Umbilical cord (tissue), 2 donors: Measurements from ENCODE around the gene RHOF. TPM values are rescaled to one million over a fixed set of nuclear protein-coding genes. Genes with fewer than 3 reads are reported as not detected.

Source experiments
- DNase-seq: peaks from one replicate; pipeline ENCODE4 v3.0.0-alpha.2; 2015; ENCODE audit warnings: low spot score
- total RNA-seq: library from RNA; depleted of rRNA; stranded (reverse); fragments of >200 nt; gene quantifications from one replicate; pipeline ENCODE4 v1.2.3, GENCODE V29; 2014; ENCODE audit warnings: low replicate concordance; ENCODE audit not compliant: insufficient read depth

Gene RHOF
- total RNA-seq, 1 donor from 2014 or later = 15.9 TPM

DNA sequence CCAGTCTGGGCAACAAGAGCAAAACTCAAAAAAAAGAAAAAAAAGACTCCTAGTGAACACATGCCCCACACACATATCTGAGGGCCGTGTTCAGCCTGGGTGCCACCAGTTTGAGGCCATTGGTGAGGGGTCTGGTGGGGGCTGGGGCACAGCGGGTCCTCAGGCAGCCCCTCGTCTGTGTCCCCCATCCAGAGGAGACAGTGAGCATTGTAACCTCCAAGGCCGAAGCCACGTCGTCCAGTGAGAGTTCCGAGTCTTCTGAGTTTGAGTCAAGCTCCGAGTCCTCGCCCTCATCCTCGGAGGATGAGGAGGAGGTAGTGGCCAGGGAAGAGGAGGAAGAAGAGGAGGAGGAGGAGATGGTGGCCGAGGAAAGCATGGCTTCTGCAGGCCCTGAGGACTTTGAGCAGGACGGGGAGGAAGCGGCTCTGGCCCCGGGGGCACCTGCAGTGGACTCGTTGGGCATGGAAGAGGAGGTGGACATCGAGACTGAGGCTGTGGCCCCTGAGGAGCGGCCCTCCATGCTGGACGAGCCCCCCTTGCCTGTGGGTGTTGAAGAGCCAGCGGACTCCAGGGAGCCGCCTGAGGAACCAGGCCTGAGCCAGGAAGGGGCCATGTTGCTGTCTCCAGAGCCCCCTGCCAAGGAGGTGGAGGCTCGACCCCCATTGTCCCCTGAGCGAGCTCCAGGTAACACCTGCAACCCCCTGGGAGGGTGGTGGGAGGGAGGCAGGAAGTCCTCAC lies 25.9 kb upstream of the RHOF start:
- DNase-seq = no peak

DNA sequence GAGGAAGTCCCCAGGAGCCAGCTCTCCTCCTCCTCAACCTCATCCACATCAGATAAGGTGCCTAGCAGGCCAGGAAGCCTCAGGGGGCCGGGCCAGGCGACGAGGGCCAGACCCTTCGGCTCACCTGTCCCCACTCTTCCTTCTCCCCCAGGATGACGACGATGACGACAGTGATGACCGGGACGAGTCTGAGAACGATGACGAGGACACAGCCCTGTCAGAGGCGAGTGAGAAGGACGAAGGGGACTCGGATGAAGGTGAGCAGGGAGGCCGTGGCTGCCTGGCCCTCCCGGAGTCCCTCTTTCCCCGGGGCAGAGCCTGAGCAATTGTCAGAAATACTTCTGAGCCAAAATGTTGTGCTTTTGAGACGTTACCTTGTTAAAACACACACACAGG lies 24.2 kb upstream of the RHOF start:
- DNase-seq = no peak

DNA sequence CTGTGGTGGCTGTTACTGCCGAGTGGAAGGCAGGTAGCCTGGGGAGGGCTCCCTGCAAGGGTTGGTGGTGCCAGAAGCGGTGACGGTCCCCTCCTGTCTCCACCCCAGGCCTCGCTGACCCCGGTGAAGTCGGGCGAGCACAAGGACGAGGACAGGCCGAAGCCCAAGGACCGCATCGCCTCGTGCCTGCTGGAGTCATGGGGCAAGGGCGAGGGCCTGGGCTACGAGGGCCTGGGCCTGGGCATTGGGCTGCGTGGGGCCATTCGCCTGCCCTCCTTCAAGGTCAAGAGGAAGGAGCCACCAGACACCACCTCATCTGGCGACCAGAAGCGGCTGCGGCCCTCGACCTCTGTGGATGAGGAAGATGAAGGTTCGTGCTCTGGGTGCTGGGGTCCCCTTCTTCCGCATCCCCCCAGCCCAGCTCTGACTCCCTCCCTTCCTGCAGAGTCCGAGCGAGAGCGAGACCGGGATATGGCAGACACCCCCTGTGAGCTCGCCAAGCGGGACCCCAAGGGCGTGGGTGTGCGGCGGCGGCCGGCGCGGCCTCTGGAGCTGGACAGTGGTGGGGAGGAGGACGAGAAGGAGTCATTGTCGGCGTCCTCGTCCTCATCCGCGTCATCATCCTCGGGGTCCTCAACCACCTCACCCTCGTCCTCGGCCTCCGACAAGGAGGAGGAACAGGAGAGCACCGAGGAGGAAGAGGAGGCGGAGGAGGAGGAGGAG lies 23.6 kb upstream of the RHOF start:
- DNase-seq = no peak

DNA sequence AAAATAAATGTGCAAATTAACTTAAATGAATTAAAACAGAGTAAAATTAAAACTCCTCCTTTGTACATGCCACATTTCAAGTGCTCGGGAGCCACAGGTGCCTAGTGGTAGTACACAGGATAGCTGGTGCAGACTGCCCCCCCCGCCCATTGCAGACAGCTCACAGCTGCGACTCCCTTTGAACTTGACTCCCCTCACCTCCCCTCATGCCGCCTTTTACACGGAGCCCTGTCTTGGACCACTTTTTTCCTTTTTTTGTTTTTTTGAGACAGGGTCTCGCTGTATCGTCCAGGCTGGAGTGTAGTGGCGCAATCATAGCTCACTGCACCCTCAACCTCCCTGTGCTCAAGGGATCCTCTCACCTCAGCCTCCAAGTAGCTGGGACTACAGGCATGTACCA lies 21.8 kb upstream of the RHOF start:
- DNase-seq = no peak

DNA sequence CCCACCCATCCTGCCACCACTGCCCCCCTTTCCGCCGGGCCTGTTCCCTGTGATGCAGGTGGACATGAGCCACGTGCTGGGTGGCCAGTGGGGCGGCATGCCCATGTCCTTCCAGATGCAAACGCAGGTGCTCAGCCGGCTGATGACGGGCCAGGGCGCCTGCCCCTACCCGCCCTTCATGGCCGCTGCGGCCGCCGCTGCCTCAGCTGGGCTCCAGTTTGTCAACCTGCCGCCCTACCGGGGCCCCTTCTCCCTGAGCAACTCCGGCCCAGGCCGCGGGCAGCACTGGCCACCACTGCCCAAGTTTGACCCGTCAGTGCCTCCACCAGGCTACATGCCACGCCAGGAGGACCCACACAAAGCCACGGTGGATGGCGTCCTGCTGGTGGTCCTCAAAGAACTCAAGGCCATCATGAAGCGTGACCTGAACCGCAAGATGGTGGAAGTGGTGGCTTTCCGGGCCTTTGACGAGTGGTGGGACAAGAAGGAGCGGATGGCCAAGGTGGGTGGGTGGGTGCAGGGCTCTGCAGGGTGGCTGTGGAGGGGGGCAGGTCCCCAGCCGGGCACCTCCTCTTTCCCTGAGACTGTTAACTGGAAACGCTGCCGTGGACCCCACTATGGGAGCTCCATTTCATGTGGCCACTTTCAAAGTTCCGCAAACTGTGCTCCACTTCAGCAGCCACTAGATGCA lies 21.1 kb upstream of the RHOF start:
- DNase-seq = no peak

DNA sequence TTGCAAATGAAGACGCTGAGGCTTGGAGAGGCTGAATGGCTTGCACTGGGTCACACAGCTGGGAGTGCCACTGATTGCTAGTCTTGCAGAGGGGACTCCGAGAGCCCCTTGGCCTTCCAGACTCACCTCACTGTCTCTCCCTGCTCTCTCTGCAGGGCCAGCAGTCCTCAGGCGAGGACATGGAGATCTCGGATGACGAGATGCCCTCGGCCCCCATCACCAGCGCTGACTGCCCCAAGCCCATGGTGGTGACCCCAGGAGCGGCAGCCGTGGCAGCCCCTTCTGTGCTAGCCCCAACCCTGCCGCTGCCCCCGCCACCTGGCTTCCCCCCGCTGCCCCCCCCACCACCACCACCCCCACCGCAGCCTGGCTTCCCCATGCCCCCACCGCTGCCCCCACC lies 20.5 kb upstream of the RHOF start:
- DNase-seq = no peak

DNA sequence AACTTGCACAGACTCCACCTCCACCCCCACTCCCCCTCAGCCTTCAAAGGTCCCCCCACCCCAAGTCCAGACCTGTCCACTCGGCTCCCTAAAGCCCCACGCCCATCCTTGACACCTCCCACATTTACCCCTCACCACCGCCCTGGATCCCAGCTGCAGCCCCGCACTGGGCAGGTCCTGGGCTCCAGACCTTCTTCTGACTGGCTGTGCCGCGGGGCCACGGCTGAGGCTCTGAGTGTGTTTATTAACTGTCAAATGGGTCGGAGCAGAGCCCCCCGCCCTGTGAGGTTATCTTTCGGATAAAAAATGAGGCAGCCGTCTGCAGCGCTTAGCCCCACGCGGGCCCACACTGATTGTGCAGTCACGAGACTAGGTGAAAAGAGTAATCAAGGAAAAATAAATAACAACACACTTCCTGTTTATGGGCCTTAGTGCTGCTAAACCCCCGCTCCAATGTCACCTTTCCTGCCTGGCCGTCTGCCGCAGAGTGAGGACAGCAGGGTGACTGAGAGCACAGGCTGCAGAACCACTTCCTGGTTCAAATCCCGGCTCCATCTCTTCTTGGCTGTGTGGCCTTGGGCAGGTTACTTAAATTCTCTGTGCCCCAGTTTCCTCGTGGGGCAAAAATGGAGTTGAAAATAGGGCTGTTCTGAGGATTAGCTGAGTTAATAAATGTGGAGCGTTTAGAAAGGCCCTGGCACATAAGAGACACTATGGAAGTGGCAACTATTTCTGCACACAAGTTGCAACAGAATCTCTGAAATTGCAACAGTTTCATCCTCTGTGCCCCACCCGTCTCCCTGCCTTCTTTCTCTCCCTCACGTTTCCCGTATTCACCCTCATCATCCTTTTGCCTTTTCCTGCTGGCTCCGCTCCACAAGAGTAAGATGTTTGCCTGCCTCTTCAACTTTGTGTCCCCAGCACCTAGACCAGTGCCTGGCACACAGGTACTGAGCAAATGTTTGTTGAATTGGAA lies 19.7 kb upstream of the RHOF start:
- DNase-seq = no peak

DNA sequence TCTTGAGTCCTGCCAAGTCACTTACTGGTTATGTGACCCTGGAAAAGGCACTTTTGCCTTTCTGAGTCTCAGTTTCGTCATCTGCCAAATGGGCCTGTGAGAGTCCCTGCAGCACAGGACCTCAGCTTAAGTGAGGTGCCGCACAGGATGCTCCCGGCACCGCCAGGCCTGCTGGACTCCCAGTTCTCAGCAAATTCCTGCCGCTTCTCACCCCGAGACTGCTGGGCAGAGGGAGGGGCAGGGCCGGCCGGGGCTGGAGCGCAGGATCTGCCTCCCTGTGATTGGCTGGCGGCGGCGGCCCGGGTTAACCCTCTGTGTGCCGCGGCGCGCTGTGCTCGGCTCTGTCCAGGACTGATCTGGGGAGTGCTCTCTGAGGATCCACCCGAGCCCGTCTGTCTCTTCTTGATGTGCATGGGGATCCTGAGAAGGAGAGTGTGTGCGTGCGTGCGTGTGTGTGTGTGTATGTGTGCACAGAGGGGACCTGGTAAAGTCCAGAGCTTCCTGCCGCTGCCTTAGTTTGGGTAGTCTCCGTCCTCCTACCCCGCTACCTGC lies 18.9 kb upstream of the RHOF start:
- DNase-seq = peak; percentile 84

DNA sequence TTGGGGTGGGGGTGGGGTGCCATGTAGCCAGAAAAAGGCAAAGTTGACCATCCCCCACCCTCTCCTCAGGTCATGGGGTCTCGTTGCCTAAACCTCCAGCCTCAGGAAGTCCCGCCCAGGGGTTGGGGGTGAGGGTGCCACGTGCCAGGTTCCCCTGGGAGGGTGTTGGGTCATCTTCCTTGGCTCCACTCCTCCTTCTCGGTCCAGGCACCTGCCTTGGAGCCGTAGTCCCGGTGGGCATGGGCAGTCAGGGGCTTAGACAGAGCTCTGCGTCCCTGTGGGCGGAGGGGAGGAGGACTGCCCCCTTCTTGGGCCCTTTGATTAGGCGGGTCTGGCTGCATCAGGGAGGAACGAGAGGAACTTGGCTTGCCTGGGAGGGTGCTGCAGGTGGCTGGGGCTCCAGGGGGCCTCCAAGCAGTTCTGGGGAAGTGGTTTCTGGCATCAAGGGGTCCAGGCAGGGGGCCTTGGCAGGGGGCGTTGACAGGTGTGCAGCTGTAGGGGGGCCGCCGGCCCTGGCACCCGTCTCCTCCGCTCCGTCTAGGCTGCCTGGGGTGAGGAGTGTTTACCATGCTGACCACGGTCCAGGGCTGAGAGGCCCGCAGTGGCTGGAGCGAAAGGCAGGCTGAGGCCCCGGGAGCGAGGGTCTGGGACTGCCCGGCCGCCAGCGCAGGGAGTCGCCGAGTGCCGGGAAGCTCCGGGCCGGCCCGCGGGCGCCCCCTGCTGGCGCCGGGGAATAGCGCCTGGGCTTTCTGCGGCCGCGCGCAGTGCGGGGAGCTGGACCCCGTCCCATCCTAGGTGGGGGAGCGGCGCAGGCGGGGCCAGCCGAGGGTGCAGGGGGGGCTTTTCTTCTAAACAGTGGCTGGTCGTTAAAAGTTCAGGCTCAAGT lies 18.2 kb upstream of the RHOF start:
- peak; percentile 73 for DNase-seq

DNA sequence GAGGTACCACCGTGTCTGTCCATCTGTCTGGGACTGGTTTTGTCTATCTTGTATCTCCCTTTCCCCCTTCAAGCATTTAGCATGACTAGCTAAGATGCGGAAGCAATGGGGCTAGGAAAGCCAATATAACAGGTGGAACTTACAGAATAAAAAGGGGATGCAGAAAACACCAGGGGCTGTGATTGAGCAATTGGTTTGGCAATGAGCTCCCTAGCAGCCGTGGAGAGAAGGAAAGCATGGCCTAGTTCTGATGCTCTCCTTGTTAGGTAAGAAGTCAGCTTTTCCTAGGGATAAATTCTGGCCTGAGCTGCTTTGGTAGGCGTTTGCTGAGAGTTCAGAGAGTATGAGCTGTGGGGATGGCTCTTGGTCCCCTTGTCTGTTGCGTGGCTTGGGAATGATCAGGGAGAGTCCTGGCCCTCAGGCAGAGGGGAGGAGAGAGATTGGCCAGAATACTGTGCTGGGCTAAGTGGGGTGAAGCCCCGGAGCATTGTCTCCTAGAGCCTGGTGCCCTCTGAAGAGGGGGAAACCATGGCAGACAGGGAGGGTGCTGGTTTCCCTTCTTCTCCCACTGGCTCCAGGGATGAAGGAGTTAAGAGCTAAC lies 17.4 kb upstream of the RHOF start:
- no peak for DNase-seq

DNA sequence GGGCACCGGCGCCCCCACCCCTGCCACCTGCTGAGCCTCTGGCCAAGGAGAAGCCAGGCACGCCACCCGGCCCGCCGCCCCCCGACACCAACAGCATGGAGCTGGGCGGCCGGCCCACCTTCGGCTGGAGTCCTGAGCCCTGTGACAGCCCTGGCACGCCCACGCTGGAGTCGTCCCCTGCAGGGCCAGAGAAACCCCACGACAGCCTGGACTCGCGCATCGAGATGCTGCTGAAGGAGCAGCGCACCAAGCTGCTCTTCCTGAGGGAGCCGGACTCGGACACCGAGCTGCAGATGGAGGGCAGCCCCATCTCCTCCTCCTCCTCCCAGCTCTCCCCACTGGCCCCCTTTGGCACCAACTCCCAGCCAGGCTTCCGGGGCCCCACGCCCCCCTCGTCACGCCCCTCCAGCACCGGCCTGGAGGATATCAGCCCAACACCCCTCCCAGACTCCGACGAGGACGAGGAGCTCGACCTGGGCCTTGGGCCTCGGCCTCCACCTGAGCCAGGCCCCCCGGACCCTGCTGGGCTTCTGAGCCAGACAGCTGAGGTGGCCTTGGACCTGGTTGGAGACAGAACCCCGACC lies 16.8 kb upstream of the RHOF start:
- no peak for DNase-seq

DNA sequence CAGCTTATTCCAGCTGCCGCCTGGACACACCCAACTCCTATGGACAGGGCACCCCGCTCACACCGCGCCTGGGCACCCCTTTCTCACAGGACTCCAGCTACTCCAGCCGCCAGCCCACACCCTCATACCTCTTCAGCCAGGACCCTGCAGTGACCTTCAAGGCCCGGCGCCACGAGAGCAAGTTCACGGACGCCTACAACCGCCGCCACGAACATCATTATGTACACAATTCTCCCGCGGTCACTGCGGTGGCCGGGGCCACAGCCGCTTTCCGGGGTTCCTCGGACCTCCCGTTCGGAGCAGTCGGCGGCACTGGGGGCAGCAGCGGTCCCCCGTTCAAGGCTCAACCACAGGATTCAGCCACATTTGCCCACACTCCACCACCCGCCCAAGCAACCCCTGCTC lies 16.2 kb upstream of the RHOF start:
- no peak for DNase-seq

DNA sequence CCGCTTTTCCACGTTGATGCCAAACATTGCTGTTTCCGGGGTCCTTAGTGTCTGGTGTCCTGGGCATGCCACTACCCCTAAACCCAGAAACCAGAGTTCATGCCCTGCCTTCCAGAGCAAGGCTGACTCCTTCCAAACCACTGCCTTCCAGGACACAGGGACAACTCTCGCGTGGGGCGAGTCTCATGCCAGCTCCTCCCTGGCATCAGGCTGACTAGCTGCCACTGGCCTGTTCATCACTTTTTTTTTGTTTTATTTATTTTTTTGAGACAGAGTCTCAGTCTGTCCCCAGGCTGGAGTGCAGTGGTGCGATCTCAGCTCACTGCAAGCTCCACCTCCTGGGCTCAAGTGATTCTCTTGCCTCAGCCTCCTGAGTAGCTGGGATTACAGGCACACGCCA lies 15.1 kb upstream of the RHOF start:
- DNase-seq = no peak

DNA sequence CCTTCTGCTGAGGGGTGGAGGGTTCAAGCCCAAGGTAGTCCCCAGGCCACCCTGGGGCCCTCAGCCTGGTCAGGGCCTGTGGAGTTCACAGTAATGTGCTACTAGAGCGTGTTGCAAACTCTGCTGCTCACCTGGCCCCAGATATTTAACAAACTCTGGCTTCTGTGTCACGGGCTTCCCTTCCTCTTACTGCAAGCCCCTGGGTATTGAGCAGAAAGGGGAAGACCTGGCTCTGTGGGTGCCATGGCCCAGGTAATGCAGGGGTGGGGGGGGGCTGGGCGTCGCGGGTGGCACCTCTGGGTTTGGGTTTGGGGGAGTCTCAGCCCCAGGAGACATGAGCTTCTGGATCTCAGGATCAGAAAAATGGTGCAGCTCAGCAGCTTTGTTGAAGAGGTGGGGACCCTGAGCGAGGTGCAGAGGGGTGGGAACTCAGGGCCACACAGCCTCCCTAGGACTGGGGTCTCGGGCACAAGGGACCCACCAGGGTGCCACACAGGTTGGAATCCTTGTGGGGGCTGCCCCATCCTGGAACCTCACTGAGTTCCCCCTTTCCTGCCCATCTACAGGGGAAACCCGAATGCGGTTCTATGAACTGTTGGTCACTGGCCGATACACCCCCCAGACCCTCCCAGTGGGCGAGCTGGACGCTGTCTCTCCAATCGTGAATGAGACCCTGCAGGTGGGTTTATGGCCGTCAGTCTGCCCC lies 14.3 kb upstream of the RHOF start:
- DNase-seq = no peak

DNA sequence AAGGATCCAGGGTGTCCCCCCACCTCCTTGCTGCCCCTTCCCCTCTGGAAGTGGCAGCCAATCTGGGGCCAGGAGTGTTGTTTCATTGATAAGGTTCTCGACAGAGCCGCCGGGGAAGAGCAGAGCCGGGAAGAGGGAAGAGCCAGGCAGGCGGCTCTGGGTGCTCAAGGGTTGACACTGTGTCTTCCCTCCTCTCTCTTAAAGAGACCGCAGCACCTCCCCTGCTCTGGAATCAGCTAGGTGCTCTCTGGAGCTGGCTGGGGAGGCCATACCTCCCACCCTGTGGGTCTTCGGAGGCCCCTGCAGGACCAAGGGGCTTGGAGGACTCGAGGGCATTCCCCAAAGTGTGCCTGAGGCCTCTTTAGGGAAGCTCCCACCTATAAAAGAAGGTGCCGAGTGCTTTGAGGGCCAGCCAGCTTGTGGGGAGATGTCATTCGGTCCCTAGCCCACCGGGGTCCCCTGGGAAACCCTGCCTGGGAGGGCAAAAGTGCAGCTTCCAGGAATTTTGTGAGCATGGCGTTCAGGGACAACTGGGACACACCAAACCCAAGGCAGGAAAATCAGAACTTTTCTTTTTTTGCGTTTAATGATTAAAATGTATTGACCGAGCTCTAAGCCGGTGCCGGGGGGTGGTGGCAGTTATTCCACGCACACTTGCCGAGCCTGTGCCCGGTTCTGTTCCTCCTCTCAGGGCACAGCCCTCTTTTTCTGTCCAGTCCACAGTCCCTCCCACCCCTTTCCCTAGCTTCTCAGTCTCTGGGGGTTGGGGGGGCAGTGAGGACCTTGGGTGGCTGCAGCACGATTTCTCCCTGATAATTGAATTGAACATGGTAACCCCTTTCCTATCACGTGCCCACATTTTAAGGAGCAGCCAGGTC lies 13.3 kb upstream of the RHOF start:
- DNase-seq = peak; percentile 60

DNA sequence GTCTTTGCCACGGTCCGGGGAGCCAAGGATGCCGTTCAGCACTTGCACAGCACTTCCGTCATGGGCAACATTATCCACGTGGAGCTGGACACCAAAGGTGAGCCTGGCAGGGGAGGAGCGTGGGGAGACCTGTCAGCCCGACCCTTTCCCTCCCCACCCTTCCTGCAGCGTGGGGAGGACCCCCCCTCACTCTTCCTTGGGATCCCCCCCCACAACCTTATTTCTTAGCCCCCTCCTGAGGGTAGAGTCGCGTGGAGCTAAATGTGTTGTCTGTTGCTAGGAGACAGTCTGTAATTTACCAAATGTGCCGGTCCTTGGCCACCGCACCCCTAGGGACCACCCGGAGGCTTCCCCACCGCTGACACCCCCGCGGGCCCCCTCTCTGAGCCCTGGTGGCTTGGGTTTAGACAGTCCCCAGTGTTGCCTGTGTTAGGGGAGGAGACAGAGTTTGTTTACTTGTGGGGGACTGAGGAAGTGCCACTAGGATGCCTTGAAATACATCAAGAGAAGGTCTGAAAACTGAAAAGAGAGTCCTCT lies 12.6 kb upstream of the RHOF start:
- DNase-seq = no peak

DNA sequence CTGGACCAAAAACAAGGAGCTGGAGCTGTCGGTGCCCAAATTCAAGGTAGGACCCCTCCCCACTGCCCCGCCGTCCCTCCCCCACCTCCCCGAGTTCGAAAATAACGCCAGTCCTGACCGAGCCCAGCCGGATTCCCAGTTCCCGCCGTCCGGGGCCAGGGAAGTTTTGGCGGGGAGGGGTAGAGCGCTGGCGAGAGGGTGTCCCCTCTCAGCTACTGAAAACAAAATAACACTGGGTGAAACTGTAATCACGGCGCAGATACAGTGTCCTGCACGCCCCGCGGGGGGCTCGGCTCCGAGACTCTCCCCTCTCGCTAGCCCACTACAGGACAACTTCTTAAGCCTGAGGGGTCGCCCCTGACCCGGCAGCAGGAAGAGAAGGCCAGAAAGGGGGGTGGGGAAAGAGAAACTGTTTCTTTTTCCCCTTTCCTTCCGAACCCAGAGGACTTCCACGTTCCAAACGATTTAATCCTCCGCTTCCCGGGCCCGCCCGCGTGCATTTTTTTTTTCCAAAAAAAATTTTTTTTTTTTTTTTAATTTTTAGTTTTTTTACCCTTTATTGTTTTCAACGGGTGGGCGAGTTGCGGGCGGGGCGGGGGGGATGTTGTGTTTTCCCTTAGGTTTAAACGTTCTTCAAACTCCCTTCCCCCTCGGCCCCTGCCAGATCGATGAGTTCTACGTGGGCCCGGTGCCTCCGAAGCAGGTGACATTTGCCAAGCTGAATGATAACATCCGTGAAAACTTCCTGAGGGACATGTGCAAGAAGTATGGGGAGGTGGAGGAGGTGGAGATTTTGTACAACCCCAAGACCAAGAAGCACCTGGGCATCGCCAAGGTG lies 11.9 kb upstream of the RHOF start:
- no peak for DNase-seq
